Activated CD8-positive, alpha-beta memory T cell treated with anti-CD3 and anti-CD28 coated beads, Interleukin-2, amount 10 ng/mL, durations not matched to agents 7 days and 5 days (primary cell): ENCODE data around the gene PRIM1. TPM values are rescaled to one million over a fixed set of nuclear protein-coding genes. Genes with fewer than 3 reads are reported as not detected.

ENCODE experiments used
- ATAC-seq: fragments of 150-1000 bp; cut with Tn5 transposase; one replicate; pipeline ENCODE4 v1.10.0; 2021; ENCODE audit warnings: moderate library complexity
- CTCF ChIA-PET: fragments of 350-600 bp; sonication (Branson Sonifier 250); formaldehyde crosslinking; loops from one replicate; lab custom pipeline; 2021; ENCODE audit warnings: antibody characterized with exemption; lab: Charles Lee
- DNase-seq: peaks from one replicate; pipeline ENCODE4 v3.0.0-alpha.2; 2020
- H3K27ac Mint-ChIP-seq: one replicate; pipeline ENCODE4 v1.8.0; 2021; ENCODE audit warnings: mild to moderate bottlenecking, mixed read lengths
- H3K27me3 Mint-ChIP-seq: one replicate; pipeline ENCODE4 v1.8.0; 2021; ENCODE audit warnings: mixed read lengths
- H3K36me3 Mint-ChIP-seq: one replicate; pipeline ENCODE4 v1.8.0; 2021; ENCODE audit warnings: mild to moderate bottlenecking, mixed read lengths
- H3K4me1 Mint-ChIP-seq: one replicate; pipeline ENCODE4 v1.8.0; 2021; ENCODE audit warnings: mixed read lengths
- H3K4me3 Mint-ChIP-seq: one replicate; pipeline ENCODE4 v1.8.0; 2021; ENCODE audit warnings: mild to moderate bottlenecking, moderate library complexity, mixed read lengths
- H3K9me3 Mint-ChIP-seq: one replicate; pipeline ENCODE4 v1.8.0; 2022; ENCODE audit warnings: low read depth, mixed read lengths
- total RNA-seq, 2 experiments: library from RNA; stranded (reverse); gene quantifications; one replicate each; pipeline ENCODE4 v1.2.3, GENCODE V29; 2021

Gene PRIM1
- total RNA-seq, 2 experiments from 2014 or later = 62.9 to 65.3 TPM

DNA sequence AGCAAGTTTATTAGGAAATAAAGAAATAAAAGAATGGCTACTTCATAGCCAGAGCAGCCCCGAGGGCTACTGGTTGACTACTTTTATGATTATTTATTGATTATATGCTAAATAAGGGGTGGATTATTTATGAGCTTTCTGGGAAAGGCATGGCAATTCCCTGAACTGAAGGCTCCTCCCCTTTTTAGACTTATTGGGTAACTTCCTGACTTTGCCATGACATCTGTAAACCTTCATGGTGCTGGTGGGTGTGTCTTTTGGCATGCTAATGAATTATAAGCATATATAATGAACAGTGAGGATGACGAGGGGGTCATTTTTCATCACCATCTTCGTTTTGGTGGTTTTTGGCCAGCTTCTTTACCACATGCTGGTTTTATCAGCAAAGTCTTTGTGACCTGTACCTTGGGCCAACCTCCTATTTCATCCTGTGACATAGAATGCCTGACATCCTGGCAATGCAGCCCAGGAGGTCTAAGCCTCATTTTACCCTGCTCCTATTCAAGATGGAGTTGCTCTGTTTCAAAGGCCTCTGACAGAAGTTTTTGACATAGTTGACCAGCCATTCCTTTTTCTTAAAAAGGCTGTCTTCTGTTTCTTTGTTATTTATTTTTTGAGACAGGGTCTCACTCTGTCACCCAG lies 53.0 kb downstream of the PRIM1 start:
- peaks cover 2% of the 10 kb centered on the region for H3K27me3 Mint-ChIP-seq
- no peak overlapping the region for H3K4me3 Mint-ChIP-seq
- ATAC-seq (no peak), DNase-seq (no peak)
- no peak overlapping the region for H3K27ac Mint-ChIP-seq
- no peaks in the 10 kb centered on the region for H3K9me3 Mint-ChIP-seq
- no peaks in the 10 kb centered on the region for H3K36me3 Mint-ChIP-seq
- CTCF ChIA-PET = interaction anchor here (1.2 kb wide), 1 partner anchor 11 kb away, joined by 4 read pairs; no protein-coding TSS in a partner anchor
- H3K4me1 Mint-ChIP-seq = peaks cover 11% of the 10 kb centered on the region

DNA sequence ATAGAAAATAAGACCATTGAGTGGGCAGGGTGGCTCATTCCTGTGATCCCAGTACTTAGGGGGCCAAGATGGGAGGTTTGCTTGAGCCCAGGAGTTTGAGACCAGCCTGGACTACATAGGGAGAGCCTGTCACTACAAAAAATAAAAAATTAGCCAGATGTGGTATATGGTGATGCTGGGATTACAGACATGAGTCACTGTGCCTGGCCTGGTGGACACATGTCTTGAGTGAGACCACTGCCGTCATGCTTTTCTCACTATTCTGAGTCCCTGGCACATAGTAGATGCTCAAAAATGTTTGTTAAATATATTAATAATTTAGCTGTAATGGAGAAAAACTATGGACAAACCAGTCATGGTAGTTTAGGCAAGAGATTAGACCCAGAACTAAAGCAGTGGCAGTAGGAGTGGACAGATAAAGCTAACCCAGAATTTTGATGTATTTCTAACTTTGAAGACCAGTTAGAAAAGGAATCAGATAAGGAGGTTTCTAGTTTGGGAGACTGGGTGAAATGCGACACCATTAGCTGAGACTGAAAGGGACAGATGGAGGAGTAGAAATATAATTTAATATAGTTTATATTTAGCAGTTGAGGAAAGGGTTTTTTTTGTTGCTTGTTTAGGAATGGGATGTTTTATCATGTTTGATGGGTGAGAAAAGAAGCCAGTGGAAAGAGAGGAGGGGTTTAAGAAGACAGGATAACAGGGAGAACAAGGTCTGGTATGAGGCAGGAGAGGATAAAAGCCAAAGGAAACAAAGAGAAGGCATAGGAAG lies 56.6 kb downstream of the PRIM1 start:
- H3K4me3 Mint-ChIP-seq = no peak overlapping the region
- H3K27me3 Mint-ChIP-seq = no peaks in the 10 kb centered on the region
- CTCF ChIA-PET = no interaction called here
- no peak overlapping the region for H3K27ac Mint-ChIP-seq
- no peak for DNase-seq
- H3K4me1 Mint-ChIP-seq = peaks cover 6% of the 10 kb centered on the region
- ATAC-seq = no peak
- no peaks in the 10 kb centered on the region for H3K36me3 Mint-ChIP-seq
- no peaks in the 10 kb centered on the region for H3K9me3 Mint-ChIP-seq

DNA sequence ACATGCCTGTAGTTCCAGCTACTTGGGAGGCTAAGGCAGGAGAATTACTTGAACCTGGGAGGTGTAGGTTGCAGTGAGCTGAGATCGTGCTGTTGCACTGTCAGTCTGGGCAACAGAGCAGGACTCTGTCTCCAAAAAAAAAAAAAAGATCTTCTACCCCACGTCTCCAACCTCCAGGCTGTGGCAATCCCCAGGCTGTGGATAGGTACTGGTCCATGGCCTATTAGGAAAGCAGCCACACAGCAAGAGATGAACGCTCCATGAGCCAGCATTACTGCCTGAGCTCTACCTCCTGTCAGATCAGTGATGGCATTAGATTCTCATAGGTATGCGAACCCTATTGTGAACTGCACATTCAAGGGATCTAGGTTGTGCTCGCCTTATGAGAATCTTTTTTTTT lies 58.0 kb downstream of the PRIM1 start:
- no peaks in the 10 kb centered on the region for H3K36me3 Mint-ChIP-seq
- H3K4me1 Mint-ChIP-seq = peaks cover 8% of the 10 kb centered on the region
- no peak for ATAC-seq
- CTCF ChIA-PET = no interaction called here
- H3K4me3 Mint-ChIP-seq = no peak overlapping the region
- H3K9me3 Mint-ChIP-seq = no peaks in the 10 kb centered on the region
- H3K27me3 Mint-ChIP-seq = no peaks in the 10 kb centered on the region
- no peak overlapping the region for H3K27ac Mint-ChIP-seq
- no peak for DNase-seq

DNA sequence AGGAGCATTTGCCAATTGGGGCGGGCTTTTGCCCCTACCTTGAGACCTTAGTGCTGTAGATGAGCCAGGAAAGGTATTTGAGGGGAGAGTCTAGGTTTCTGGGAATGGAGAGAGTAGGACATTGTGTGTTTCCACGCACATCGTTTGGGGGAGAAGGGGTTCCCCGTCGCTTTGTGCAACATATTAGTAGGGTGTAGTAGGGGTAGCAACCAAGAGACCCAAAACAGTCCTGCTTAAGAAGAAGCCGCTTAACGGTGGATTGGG lies 63.3 kb downstream of the PRIM1 start:
- H3K27me3 Mint-ChIP-seq = no peaks in the 10 kb centered on the region
- H3K9me3 Mint-ChIP-seq = no peaks in the 10 kb centered on the region
- ATAC-seq (peak; percentile 0), DNase-seq (no peak)
- CTCF ChIA-PET = interaction anchor here (0.7 to 1.9 kb wide), 9 partner anchors 11 to 313 kb away, joined by 3 to 5 read pairs (median 3); partner anchors contain the start of gene NACA
- peaks cover 23% of the 10 kb centered on the region for H3K4me1 Mint-ChIP-seq
- peak overlapping the region; percentile 94 for H3K4me3 Mint-ChIP-seq
- H3K27ac Mint-ChIP-seq = peak overlapping the region; percentile 100
- peaks cover 30% of the 10 kb centered on the region for H3K36me3 Mint-ChIP-seq

DNA sequence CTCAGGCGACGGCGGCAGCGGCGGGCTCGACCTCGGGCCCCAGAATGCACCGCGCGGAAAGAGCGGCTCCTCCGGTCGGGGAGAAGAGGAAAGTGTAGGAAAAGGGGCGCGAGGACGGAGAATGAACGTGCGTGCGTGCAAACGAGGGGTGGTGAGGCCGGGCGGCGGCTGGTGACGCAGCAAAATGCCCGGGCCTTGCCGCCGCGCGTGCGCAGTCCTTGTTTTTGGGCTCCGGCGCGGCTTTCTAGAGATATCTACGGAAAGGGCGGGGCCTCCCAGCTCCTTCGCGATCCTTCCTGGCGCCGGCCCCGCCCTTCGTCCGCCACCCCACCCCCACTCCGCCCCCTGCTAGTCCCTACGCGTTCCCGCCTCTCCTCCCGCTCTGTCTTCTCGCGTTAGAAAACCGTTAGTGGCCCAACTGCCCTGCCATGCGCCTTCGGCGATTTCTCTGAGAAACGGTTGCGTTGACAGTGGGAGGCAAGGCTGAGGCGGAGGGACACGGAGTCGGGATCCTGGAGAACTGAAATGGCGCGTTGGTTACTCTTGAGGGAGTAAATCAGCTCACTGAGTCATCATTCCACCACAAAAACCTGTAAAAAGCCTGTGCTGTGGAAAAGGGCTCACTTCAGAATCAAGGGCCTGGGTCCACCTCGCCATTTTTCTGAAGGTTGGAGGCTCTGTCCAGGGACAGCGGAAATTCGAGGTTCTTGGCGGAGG lies 63.8 kb downstream of the PRIM1 start, which contains the start of gene PTGES3:
Gene PTGES3 (minus strand): TSS at position 156 of the 717 bp plus-strand sequence. CDS start 285 bp downstream, outside the sequence.
- peaks cover 30% of the 10 kb centered on the region for H3K36me3 Mint-ChIP-seq
- ATAC-seq (peak; percentile 76), DNase-seq (peak; percentile 99)
- H3K27me3 Mint-ChIP-seq = no peaks in the 10 kb centered on the region
- H3K4me3 Mint-ChIP-seq = peak within 1 kb of the TSS; percentile 94
- CTCF ChIA-PET = interaction anchor here (0.6 to 1.9 kb wide), 9 partner anchors 10 to 314 kb away, joined by 3 to 5 read pairs (median 3); partner anchors contain the start of gene NACA
- no peaks in the 10 kb centered on the region for H3K9me3 Mint-ChIP-seq
- peaks cover 23% of the 10 kb centered on the region for H3K4me1 Mint-ChIP-seq
- peak within 1 kb of the TSS; percentile 100 for H3K27ac Mint-ChIP-seq

DNA sequence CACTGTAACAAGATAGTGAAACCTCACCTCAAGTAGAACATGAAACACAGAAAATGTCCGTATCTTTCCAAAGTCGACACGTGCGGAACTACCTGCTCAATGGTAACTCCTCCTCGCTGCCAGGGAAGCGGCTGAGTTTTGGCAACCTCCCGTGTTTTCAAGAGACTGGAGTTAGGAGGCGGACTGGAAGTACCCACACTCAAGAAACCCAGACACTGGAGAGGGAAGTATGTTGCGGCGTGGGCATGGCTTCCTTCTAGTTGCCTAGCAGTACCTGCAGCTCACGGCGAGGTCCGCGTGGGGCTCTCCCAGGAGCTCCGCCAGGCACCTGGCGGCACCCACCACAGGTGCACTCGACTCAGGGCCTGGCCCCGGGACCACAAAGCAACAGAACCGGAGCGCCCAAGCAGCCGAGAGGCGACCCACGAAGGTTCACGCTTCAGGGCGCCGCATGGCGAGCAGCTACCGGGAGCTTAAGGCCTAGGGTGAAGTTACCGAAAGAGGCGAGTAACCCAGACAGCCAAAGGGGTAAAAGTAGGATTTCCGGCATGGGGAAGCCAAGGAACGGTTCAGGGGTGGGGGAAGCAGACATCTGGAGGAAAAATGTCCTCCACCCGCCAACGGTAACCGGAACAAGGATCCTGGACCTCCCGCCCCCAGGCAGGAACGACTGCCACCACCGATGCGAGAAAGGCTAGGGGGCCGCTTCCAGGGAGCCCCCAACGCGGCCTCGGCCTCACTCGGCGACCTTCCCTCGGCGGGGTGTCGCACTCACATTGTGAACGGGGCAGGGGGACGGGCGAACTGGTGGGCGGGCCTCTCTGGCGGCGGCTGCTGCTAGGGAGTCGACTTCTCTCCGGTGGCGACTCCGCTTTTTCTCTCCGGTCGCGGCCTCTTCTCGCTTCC lies 64.6 kb downstream of the PRIM1 start:
- ATAC-seq = peak; percentile 46
- H3K4me1 Mint-ChIP-seq = peaks cover 29% of the 10 kb centered on the region
- no peaks in the 10 kb centered on the region for H3K27me3 Mint-ChIP-seq

DNA sequence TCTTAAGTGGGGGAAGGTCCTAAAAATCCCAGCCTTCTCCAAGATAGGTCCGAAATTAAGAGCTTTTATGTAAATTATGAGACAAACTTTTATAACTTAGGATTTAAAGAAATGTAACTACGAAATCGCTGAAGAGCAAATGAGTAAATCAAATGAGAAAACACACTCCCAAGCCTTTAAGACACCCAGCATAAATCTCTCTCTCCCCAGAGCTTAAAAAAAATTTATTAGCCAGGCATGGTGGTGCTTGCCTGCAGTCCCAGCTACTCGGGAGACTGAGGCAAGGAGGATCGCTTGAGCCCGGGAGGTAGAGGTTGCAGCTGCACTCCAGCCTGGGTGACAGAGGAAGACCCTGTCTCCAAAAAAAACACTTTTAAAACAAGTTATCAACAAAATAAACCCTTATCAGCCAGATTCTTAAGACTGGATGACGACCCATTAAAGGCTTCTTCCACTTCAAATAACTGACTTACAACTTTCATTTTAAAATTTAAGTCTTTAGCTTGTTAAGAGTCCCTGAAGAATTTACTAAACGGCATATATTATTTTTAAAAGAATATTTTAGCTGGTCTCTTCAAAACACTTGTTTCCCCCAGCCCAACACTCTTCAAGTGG lies 67.3 kb downstream of the PRIM1 start:
- H3K4me3 Mint-ChIP-seq = peak overlapping the region; percentile 94
- peaks cover 47% of the 10 kb centered on the region for H3K36me3 Mint-ChIP-seq
- DNase-seq (no peak), ATAC-seq (no peak)
- CTCF ChIA-PET = interaction anchor here (0.7 to 3.3 kb wide), 9 partner anchors 32 to 529 kb away, joined by 3 to 25 read pairs (median 4); partner anchors contain the start of genes ATP5F1B and NACA
- no peaks in the 10 kb centered on the region for H3K27me3 Mint-ChIP-seq
- peak overlapping the region; percentile 100 for H3K27ac Mint-ChIP-seq
- H3K4me1 Mint-ChIP-seq = peaks cover 44% of the 10 kb centered on the region
- no peaks in the 10 kb centered on the region for H3K9me3 Mint-ChIP-seq

More for the DNA sequence above, 64.6 kb downstream of the PRIM1 start:
- CTCF ChIA-PET = interaction anchor here (0.6 to 1.9 kb wide), 9 partner anchors 9 to 315 kb away, joined by 3 to 5 read pairs (median 3); partner anchors contain the start of gene NACA
- DNase-seq = peak; percentile 70
- Mint-ChIP-seq H3K4me3 (peak overlapping the region; percentile 94), H3K27ac (peak overlapping the region; percentile 100), H3K36me3 (peaks cover 33% of the 10 kb centered on the region), H3K9me3 (no peaks in the 10 kb centered on the region)

DNA sequence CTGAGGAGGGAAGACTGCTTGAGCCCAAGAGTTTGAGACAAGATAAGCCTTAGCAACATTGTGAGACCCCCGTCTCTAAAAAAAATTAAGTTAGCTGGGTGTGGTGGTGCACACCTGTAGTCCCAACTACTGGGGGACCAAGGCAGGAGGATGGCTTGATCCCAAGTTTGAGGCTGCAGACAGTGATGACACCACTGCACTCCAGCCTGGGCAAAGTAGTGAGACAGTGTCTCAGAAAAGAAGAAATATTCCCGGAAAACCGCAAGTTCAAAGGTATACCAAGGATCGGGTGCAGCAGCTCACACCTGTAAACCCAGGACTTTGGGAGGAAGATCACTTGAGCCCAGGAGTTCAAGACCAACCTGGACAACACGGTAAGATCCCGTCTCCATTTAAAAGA lies 69.8 kb downstream of the PRIM1 start:
- CTCF ChIA-PET = interaction anchor here (1.7 kb wide), 1 partner anchor 46 kb away, joined by 5 read pairs; no protein-coding TSS in a partner anchor
- DNase-seq (no peak), ATAC-seq (no peak)
- Mint-ChIP-seq H3K4me1 (peaks cover 54% of the 10 kb centered on the region), H3K4me3 (peak overlapping the region; percentile 94), H3K9me3 (no peaks in the 10 kb centered on the region), H3K27ac (peak overlapping the region; percentile 100), H3K36me3 (peaks cover 60% of the 10 kb centered on the region), H3K27me3 (no peaks in the 10 kb centered on the region)

Other genes with a start within 250 kb of the PRIM1 start
- 1 to 10 TPM; 9.3 to 10.0 TPM for gene RBMS2, start 230.5 kb downstream of the PRIM1 start, total RNA-seq
- gene BAZ2A, start 122.0 kb downstream of the PRIM1 start, total RNA-seq = 100 to 1,000 TPM; 110 to 113 TPM
- 100 to 1,000 TPM; 583 to 726 TPM for gene ATP5F1B, start 106.3 kb downstream of the PRIM1 start, total RNA-seq
- 100 to 1,000 TPM; 241 to 268 TPM for gene PTGES3, start 64.0 kb downstream of the PRIM1 start, total RNA-seq
- 100 to 1,000 TPM; 723 to 803 TPM for gene NACA, start 27.0 kb downstream of the PRIM1 start, total RNA-seq
- 1 to 10 TPM; 2.9 to 4.5 TPM for gene HSD17B6, start 11.0 kb upstream of the PRIM1 start, total RNA-seq
- gene SDR9C7, start 182.1 kb upstream of the PRIM1 start, total RNA-seq = not detected
- under 1 TPM; 0.35 to 0.91 TPM for gene RDH16, start 205.3 kb upstream of the PRIM1 start, total RNA-seq